ENCODE measurements around the gene TRIM58. TPM values are rescaled to one million over a fixed set of nuclear protein-coding genes. Genes with fewer than 3 reads are reported as not detected.

The TRIM58 gene
- polyA plus RNA-seq, 2 donors, result 0.15 TPM; not detected in 1

DNA sequence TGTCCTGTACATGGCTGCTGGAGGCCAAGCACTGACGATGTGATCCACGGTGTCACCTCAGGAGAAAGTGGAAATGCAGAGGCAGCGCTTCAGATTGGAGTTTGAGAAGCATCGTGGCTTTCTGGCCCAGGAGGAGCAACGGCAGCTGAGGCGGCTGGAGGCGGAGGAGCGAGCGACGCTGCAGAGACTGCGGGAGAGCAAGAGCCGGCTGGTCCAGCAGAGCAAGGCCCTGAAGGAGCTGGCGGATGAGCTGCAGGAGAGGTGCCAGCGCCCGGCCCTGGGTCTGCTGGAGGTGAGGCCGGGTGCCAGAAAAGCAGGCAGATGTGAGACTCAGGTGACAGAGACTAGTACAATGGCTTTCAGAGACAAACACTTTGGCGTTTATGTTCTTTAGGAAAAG is 7.7 kb downstream of the TRIM58 start:
- Histone ChIP-seq H3K27ac (ENCODE audit: low read depth in 2 of 2, low read length in 1 of 2) (no peak overlapping the region), H3K4me1 (ENCODE audit: control insufficient read depth in 2 of 2, insufficient read depth in 2 of 2, low read length in 1 of 2) (no peaks in the 10 kb centered on the region), H3K27me3 (ENCODE audit: control insufficient read depth in 1 of 2, insufficient read depth in 2 of 2, low read length in 2 of 2) (no peaks in the 10 kb centered on the region), H3K4me3 (ENCODE audit: low read depth in 1 of 2, low read length in 2 of 2) (no peak overlapping the region), H3K9me3 (ENCODE audit: control insufficient read depth in 2 of 2, insufficient read depth in 1 of 2, low read depth in 1 of 2, low read length in 1 of 2) (no peaks in the 10 kb centered on the region), H3K36me3 (ENCODE audit: control insufficient read depth in 2 of 2, insufficient read depth in 2 of 2, low read length in 1 of 2) (no peaks in the 10 kb centered on the region)
- WGBS, 2 donors, result 86 to 88% methylated on average over 17 of the region's 17 CpGs

DNA sequence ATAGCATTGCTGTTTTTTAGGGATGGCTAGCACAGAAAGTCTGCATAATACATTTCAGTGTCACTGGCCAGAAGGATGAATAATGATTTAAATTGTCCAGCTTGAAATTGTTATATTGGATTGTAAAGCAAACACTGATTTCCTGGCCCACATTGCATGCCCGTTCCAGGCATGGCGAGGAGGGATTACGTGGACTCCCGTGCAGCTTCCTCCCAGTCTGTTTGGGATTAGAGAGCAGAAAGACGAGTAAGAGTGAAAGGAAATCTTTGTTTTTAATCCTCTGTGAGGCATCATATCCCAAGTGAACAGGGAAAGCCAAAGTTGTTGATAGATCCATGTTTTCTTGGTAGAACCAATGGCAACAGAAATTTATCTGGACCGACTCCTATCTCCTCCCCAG is 8.4 kb downstream of the TRIM58 start:
- WGBS, 2 donors, result 69 to 79% methylated on average over 6 of the region's 6 CpGs
- Histone ChIP-seq H3K4me1 (ENCODE audit: control insufficient read depth in 2 of 2, insufficient read depth in 2 of 2, low read length in 1 of 2) (no peaks in the 10 kb centered on the region), H3K27ac (ENCODE audit: low read depth in 2 of 2, low read length in 1 of 2) (no peak overlapping the region), H3K27me3 (ENCODE audit: control insufficient read depth in 1 of 2, insufficient read depth in 2 of 2, low read length in 2 of 2) (no peaks in the 10 kb centered on the region), H3K4me3 (ENCODE audit: low read depth in 1 of 2, low read length in 2 of 2) (no peak overlapping the region), H3K9me3 (ENCODE audit: control insufficient read depth in 2 of 2, insufficient read depth in 1 of 2, low read depth in 1 of 2, low read length in 1 of 2) (peaks cover 0 to 3% of the 10 kb centered on the region in 2 donors), H3K36me3 (ENCODE audit: control insufficient read depth in 2 of 2, insufficient read depth in 2 of 2, low read length in 1 of 2) (no peaks in the 10 kb centered on the region)

DNA sequence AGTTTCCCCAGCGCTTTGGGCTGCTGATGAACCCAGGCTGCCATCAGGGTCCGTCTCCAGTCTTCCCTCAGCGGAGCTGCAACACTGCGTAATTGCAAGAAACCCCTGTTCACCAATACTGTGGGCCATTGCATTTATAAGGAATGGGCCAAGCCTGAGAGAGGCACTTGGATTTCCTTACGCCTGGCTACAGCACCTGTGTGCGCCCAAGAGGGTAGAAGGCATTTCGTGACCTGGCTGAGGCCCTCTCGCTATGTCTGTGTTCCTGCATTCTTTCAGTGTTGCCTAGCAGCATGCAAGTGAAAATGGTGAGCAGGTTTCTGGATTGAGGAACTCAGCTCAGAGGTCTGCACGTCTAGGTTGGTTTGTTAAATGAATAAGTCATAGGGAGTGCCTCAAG is 26.4 kb downstream of the TRIM58 start:
- H3K9me3 ChIP-seq (ENCODE audit: control insufficient read depth in 2 of 2, insufficient read depth in 1 of 2, low read depth in 1 of 2, low read length in 1 of 2), result peaks cover 0 to 3% of the 10 kb centered on the region in 2 donors
- no peaks in the 10 kb centered on the region for H3K27me3 ChIP-seq (ENCODE audit: control insufficient read depth in 1 of 2, insufficient read depth in 2 of 2, low read length in 2 of 2)
- no peak overlapping the region for H3K4me3 ChIP-seq (ENCODE audit: low read depth in 1 of 2, low read length in 2 of 2)
- H3K36me3 ChIP-seq (ENCODE audit: control insufficient read depth in 2 of 2, insufficient read depth in 2 of 2, low read length in 1 of 2), result no peaks in the 10 kb centered on the region
- WGBS, 2 donors, result 78 to 81% methylated on average over 9 of the region's 9 CpGs
- no peaks in the 10 kb centered on the region for H3K4me1 ChIP-seq (ENCODE audit: control insufficient read depth in 2 of 2, insufficient read depth in 2 of 2, low read length in 1 of 2)
- no peak overlapping the region for H3K27ac ChIP-seq (ENCODE audit: low read depth in 2 of 2, low read length in 1 of 2)

DNA sequence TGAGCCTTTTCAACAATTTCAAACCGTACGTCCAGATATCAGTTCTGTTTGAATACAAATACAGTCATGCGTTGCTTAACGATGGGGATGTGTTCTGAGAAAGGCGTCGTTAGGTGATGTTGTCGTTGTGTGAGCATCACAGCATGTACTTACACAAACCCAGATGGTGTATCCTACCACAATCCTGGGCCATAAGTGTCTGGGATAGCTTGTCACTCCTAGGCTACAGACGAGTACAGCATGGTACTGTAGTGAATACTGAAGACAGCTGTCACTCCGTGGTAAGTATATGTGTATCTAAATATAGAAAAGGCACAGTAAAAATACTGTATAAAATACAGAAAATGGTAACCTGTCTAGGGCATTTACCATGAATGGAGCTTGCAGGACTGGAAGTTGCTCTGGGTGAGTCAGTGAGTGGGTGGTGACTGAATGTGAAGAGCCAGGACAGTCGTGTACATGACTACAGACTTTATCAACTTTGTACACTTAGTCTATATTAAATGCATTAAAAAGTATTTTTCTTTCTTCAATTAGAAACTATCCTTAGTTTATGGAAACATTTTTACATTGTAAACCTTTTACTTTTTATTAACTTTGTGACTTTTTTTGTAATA is 27.9 kb downstream of the TRIM58 start:
- no peaks in the 10 kb centered on the region for H3K4me1 ChIP-seq (ENCODE audit: control insufficient read depth in 2 of 2, insufficient read depth in 2 of 2, low read length in 1 of 2)
- WGBS, 2 donors, result 87 to 89% methylated on average over 10 of the region's 10 CpGs
- no peaks in the 10 kb centered on the region for H3K9me3 ChIP-seq (ENCODE audit: control insufficient read depth in 2 of 2, insufficient read depth in 1 of 2, low read depth in 1 of 2, low read length in 1 of 2)
- no peak overlapping the region for H3K27ac ChIP-seq (ENCODE audit: low read depth in 2 of 2, low read length in 1 of 2)
- H3K27me3 ChIP-seq (ENCODE audit: control insufficient read depth in 1 of 2, insufficient read depth in 2 of 2, low read length in 2 of 2), result no peaks in the 10 kb centered on the region
- H3K36me3 ChIP-seq (ENCODE audit: control insufficient read depth in 2 of 2, insufficient read depth in 2 of 2, low read length in 1 of 2), result no peaks in the 10 kb centered on the region
- no peak overlapping the region for H3K4me3 ChIP-seq (ENCODE audit: low read depth in 1 of 2, low read length in 2 of 2)

DNA sequence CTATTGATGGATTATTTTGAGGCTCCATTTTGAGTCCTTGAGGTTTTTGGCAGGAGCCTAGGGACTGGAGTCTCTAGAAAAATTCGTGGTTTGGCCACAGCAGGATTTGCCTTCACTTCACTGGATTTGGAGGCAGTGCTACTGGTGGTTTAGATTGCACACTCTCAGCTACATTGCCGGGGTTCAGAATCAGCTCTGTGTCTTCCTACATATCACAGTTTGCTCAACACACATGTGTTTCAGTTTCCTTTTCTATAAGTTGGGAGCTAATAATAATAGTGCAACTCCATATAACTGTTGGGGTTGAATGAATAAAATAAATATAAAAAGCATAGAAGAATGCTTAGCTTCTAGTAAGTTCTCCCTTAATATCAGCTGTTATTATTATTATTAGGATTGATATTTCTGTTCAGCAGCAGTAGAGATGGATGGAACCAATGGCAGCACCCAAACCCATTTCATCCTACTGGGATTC is 38.2 kb downstream of the TRIM58 start, which contains the start of gene OR2W3:
Gene OR2W3, plus strand, starts transcription at position 425 of the 475 bp plus-strand sequence. Its CDS starts 0 bp downstream, at position 425.
- no peaks in the 10 kb centered on the region for H3K4me1 ChIP-seq (ENCODE audit: control insufficient read depth in 2 of 2, insufficient read depth in 2 of 2, low read length in 1 of 2)
- no peak within 1 kb of the TSS for H3K4me3 ChIP-seq (ENCODE audit: low read depth in 1 of 2, low read length in 2 of 2)
- H3K27ac ChIP-seq (ENCODE audit: low read depth in 2 of 2, low read length in 1 of 2), result no peak within 1 kb of the TSS
- H3K9me3 ChIP-seq (ENCODE audit: control insufficient read depth in 2 of 2, insufficient read depth in 1 of 2, low read depth in 1 of 2, low read length in 1 of 2), result peaks cover 4 to 10% of the 10 kb centered on the region in 2 donors
- no peaks in the 10 kb centered on the region for H3K36me3 ChIP-seq (ENCODE audit: control insufficient read depth in 2 of 2, insufficient read depth in 2 of 2, low read length in 1 of 2)
- no peaks in the 10 kb centered on the region for H3K27me3 ChIP-seq (ENCODE audit: control insufficient read depth in 1 of 2, insufficient read depth in 2 of 2, low read length in 2 of 2)
- WGBS, 2 donors, result 44 to 46% methylated on average over 2 of the region's 2 CpGs

DNA sequence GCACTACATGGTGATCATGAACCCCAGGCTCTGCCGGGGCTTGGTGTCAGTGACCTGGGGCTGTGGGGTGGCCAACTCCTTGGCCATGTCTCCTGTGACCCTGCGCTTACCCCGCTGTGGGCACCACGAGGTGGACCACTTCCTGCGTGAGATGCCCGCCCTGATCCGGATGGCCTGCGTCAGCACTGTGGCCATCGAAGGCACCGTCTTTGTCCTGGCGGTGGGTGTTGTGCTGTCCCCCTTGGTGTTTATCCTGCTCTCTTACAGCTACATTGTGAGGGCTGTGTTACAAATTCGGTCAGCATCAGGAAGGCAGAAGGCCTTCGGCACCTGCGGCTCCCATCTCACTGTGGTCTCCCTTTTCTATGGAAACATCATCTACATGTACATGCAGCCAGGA is 39.0 kb downstream of the TRIM58 start:
- Histone ChIP-seq H3K36me3 (ENCODE audit: control insufficient read depth in 2 of 2, insufficient read depth in 2 of 2, low read length in 1 of 2) (no peaks in the 10 kb centered on the region), H3K9me3 (ENCODE audit: control insufficient read depth in 2 of 2, insufficient read depth in 1 of 2, low read depth in 1 of 2, low read length in 1 of 2) (peaks cover 4 to 10% of the 10 kb centered on the region in 2 donors), H3K27ac (ENCODE audit: low read depth in 2 of 2, low read length in 1 of 2) (no peak overlapping the region), H3K27me3 (ENCODE audit: control insufficient read depth in 1 of 2, insufficient read depth in 2 of 2, low read length in 2 of 2) (no peaks in the 10 kb centered on the region), H3K4me1 (ENCODE audit: control insufficient read depth in 2 of 2, insufficient read depth in 2 of 2, low read length in 1 of 2) (no peaks in the 10 kb centered on the region), H3K4me3 (ENCODE audit: low read depth in 1 of 2, low read length in 2 of 2) (no peak overlapping the region)
- 86 to 87% methylated on average over 14 of the region's 14 CpGs for WGBS, 2 donors

DNA sequence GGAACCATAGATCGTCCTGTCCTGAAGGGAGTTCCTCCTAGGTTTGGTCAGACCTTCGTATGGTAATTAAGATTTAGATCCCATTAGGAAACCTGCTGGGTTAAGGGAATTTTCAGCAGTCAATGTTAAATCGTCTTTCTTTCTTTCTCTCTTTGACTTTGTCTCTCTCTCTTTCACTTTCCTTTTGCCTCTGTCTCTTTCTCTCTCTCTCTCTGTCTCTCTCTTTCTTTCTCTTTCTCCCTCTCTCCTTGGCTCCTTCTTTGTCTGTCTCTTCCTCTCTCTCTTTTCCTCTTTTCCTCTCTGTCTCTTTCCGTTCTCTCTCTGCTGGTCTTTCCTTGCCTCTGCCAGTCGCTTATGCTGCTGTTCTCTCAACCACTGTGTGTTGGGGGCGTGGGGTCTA is 47.1 kb downstream of the TRIM58 start:
- H3K27ac ChIP-seq (ENCODE audit: low read depth in 2 of 2, low read length in 1 of 2), result no peak overlapping the region
- 71 to 76% methylated on average over 6 of the region's 6 CpGs for WGBS, 2 donors
- no peaks in the 10 kb centered on the region for H3K27me3 ChIP-seq (ENCODE audit: control insufficient read depth in 1 of 2, insufficient read depth in 2 of 2, low read length in 2 of 2)
- H3K36me3 ChIP-seq (ENCODE audit: control insufficient read depth in 2 of 2, insufficient read depth in 2 of 2, low read length in 1 of 2), result no peaks in the 10 kb centered on the region
- H3K9me3 ChIP-seq (ENCODE audit: control insufficient read depth in 2 of 2, insufficient read depth in 1 of 2, low read depth in 1 of 2, low read length in 1 of 2), result peaks cover 0 to 4% of the 10 kb centered on the region in 2 donors
- H3K4me1 ChIP-seq (ENCODE audit: control insufficient read depth in 2 of 2, insufficient read depth in 2 of 2, low read length in 1 of 2), result no peaks in the 10 kb centered on the region
- no peak overlapping the region for H3K4me3 ChIP-seq (ENCODE audit: low read depth in 1 of 2, low read length in 2 of 2)

DNA sequence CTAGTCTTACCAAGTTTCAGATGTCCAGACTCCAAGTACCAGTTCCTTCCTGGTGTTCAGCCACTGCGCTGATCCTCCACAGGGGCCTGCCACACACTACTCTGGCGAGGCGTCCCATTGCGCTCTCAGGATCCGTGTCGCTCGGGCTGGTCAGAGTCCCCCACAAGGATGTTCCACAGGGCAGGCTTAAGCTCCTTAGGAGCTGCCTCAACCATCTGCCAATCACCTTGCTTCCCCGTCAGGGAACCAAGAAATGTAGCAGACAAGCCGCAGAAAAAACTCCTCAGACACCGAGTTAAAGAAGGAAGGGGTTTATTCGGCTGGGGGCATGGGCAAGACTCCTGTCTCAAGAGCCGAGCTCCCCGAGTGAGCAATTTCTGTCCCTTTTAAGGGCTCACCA is 48.2 kb downstream of the TRIM58 start:
- Histone ChIP-seq H3K4me1 (ENCODE audit: control insufficient read depth in 2 of 2, insufficient read depth in 2 of 2, low read length in 1 of 2) (no peaks in the 10 kb centered on the region), H3K36me3 (ENCODE audit: control insufficient read depth in 2 of 2, insufficient read depth in 2 of 2, low read length in 1 of 2) (no peaks in the 10 kb centered on the region), H3K27ac (ENCODE audit: low read depth in 2 of 2, low read length in 1 of 2) (no peak overlapping the region), H3K4me3 (ENCODE audit: low read depth in 1 of 2, low read length in 2 of 2) (no peak overlapping the region), H3K27me3 (ENCODE audit: control insufficient read depth in 1 of 2, insufficient read depth in 2 of 2, low read length in 2 of 2) (no peaks in the 10 kb centered on the region), H3K9me3 (ENCODE audit: control insufficient read depth in 2 of 2, insufficient read depth in 1 of 2, low read depth in 1 of 2, low read length in 1 of 2) (peaks cover 0 to 4% of the 10 kb centered on the region in 2 donors)
- WGBS, 2 donors, result 84 to 87% methylated on average over 13 of the region's 13 CpGs

DNA sequence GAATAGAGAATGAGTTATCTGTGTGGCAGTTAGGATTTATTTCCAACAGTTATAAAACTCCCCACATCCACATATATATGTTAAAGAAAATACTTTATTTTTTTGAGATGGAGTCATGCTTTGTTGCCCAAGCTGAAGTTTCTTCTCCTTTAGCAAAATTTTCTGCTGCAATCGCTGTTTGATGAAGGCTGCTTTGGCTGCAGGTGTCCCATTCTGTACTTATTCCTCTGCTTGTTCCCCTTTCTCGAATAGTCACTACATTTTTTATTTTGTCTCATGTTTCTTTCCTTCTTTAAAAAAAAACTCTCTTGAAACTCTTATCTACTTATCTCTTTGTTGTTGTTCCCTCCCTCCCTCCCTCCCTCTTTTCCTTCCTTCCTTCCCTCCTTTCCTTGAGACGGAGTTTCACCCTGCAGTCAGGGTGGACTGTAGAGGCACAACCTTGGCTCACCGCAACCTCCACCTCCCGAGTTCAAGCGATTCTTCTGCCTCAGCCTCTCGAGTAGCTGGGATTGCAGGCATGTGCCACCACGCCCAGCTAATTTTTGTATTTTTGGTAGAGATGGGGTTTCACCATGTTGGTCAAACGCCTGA is 49.0 kb downstream of the TRIM58 start:
- Histone ChIP-seq H3K27me3 (ENCODE audit: control insufficient read depth in 1 of 2, insufficient read depth in 2 of 2, low read length in 2 of 2) (no peaks in the 10 kb centered on the region), H3K4me3 (ENCODE audit: low read depth in 1 of 2, low read length in 2 of 2) (no peak overlapping the region)

More for the DNA sequence above, 49.0 kb downstream of the TRIM58 start:
- no peaks in the 10 kb centered on the region for H3K4me1 ChIP-seq (ENCODE audit: control insufficient read depth in 2 of 2, insufficient read depth in 2 of 2, low read length in 1 of 2)
- no peaks in the 10 kb centered on the region for H3K36me3 ChIP-seq (ENCODE audit: control insufficient read depth in 2 of 2, insufficient read depth in 2 of 2, low read length in 1 of 2)
- peak overlapping the region in 1 of 2 donors; percentile 22 for H3K27ac ChIP-seq (ENCODE audit: low read depth in 2 of 2, low read length in 1 of 2)
- H3K9me3 ChIP-seq (ENCODE audit: control insufficient read depth in 2 of 2, insufficient read depth in 1 of 2, low read depth in 1 of 2, low read length in 1 of 2), result peaks cover 0 to 4% of the 10 kb centered on the region in 2 donors
- WGBS, 2 donors, result 57 to 66% methylated on average over 9 of the region's 9 CpGs

Data from esophagus (tissue), 2 donors.